CD4-positive, alpha-beta T cell treated with Interferon gamma for 1 hour (primary cell): ENCODE data around the gene TBC1D5.
"Not testable (repeated sequence)": the region's sequence is repeated elsewhere in the genome, so short reads cannot be mapped to it uniquely, and the experiment has no call there.

Experiments
- DNase-seq: peaks from one replicate; pipeline ENCODE4 v3.0.0-alpha.2; 2020

The TBC1D5 gene

DNA sequence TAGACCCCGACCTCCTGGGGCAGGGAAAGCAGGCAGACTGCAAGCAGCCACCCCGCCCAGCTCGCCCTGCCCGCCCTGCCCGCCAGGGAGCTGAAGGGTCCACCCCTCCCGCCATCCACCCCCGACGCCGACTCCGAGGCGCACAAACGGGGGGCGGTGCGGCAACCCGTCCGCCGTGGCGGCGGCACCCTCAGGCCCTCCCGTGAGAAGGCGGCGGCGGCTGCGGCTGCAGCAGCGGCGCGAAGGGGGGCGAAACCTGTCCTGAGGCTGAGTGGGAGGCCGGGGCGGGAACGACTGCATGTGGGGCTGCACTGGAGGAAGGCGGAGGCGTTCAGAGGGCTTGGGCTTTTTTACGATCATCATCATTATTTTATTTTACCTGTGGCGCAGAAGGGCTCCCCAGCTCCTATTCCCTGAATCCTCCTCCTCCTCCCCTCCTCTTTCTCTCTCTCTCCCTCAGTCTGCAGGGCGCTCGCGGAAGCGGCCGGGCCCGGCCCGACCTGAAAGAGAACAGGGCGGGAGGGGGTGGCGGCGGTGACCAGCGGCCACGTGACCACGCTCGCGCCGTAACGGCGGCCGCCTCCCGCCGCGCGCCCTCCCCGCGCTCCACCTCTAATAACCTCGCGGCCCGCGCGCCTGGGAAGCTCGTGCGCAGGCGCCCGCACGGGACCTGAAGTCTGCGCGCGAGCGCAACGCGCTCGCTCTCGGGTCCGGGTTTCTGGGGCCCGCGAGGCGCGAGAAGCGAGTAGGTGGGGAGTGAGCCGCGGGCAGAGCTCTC is at the start of gene TBC1D5:
TSS of gene TBC1D5 (minus strand) at position 530 of the 778 bp plus-strand sequence. CDS start 234,061 bp downstream, outside the sequence.
- peak; percentile 95 for DNase-seq

GRCh38 chr3:17783426-17783825 is 41.0 kb upstream of the TBC1D5 start:
- no peak for DNase-seq

- no peak for DNase-seq
Measured at GRCh38 chr3:17782751-17783150, 40.3 kb upstream of the TBC1D5 start.

DNA sequence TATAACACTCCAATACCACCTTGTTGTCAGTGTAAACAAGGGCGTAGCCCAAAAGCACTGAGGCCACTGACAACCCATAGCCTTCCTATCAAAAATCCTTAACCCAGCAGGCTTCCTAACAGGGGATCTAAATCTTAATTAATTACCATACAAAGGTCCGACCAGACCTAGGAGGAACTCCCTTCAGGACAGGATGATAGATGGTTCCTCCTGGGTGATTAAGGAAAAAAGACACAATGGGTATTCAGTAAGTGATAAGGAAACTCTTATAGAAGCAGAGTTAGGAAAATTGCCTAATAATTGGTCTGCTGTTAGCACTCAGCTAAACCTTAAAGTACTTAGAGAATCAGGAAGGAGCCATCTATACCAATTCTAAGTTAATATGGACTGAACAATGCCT is 37.9 kb upstream of the TBC1D5 start:
- not testable (repeated sequence) for DNase-seq

- DNase-seq = not testable (repeated sequence)
Measured at GRCh38 chr3:17779304-17780250, 37.1 kb upstream of the TBC1D5 start.

DNA sequence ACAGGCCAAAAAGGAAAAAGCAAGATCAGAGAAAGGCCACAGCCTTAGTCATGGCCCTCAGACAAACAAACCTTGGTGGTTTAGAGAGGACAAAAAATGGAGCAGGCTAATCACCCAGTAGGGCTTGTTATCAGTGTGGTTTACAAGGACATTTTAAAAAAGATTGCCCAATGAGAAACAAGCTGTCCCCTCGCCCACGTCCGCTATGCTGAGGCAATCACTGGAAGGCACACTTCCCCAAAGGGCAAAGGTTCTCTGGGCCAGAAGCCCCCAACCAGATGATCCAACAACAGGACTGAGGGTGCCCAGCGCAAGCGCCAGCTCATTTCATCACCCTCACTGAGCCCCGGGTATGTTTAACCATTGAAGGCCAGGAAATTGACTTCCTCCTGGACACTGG is 34.9 kb upstream of the TBC1D5 start:
- DNase-seq = not testable (repeated sequence)

GRCh38 chr3:17775073-17775472 is 32.6 kb upstream of the TBC1D5 start:
- DNase-seq = no peak

GRCh38 chr3:17774180-17774910 is 31.9 kb upstream of the TBC1D5 start:
- peak; percentile 29 for DNase-seq

- DNase-seq = no peak
Measured at GRCh38 chr3:17772556-17772955, 30.1 kb upstream of the TBC1D5 start.

- no peak for DNase-seq
Measured at GRCh38 chr3:17771177-17772017, 29.0 kb upstream of the TBC1D5 start.

DNA sequence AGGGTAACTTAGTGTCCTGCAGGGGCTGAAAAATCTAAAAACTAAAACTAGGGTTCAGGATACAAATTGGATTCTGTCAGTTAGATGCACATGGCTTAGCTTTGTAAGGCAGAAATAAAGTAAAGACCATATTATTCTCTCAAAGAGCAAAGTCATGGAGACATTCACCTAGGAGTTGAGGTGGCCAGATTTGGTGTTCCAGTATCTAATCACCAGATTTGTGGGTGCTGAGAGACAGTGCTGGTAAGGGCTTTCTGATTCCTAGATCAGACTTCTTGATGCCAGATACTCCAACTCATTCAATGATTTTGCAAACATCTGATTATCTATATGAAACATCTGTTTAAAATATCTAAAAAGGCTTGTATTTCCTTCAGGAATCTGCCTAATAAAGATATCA is 28.3 kb upstream of the TBC1D5 start:
- no peak for DNase-seq

- DNase-seq = no peak
Measured at GRCh38 chr3:17765819-17766472, 23.5 kb upstream of the TBC1D5 start.

DNA sequence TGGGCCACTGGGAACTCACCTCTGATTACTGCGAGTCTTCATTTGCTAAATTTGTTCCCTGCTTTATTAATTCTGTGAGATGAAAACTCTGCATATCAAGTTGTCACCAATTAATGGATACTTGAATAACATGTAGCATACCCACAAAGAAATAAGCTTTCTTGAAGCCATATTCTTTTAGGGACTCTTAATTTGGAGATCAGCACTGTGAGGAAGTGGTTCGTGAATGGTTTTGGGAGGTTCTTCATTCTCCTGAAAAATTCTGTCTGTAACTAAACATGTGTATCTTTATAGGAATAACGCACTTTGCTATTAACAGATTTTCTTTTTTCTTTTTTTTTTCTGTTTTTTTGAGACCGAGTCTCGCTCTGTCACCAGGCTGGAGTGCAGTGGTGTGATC is 19.1 kb upstream of the TBC1D5 start:
- DNase-seq = no peak

- DNase-seq = no peak
Measured at GRCh38 chr3:17759901-17760300, 17.5 kb upstream of the TBC1D5 start.

- DNase-seq = no peak
Measured at GRCh38 chr3:17755836-17756235, 13.4 kb upstream of the TBC1D5 start.

- DNase-seq = no peak
Measured at GRCh38 chr3:17753632-17753992, 11.2 kb upstream of the TBC1D5 start.

DNA sequence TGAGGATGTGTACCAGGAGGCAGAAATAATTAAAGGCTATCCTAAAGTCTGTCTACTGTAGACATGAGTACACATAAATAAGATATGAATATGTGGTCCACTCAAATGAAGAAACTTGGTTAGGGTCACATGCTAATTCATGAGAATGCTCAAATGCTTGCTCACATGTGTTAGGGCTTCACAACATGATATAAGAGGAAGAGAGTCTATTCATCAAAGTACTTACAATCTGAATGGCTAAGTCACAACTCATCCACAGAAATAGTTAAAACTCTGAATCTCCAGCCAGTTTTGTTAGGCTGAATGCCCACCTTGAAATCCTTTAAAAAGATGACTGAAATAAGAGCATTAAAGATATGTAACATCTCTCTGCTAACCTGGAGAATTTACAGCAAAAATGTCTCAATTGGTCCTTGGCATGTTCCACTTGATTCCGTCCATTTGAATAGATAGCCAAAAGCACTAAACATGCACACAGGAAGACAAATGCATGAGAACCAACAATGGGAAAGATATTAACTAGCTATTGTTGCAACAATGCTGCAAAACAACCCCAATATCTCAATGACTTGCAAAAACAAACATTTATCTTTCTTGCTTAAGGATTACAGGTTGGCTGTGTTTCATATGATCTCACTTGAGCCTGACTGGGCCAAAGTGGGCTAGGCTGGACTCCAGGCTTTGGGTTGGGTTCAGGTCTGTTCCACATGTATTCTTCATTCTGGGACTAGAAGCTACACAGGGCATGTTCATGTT is 10.6 kb upstream of the TBC1D5 start:
- no peak for DNase-seq

- no peak for DNase-seq
Measured at GRCh38 chr3:17752436-17752835, 10.0 kb upstream of the TBC1D5 start.

DNA sequence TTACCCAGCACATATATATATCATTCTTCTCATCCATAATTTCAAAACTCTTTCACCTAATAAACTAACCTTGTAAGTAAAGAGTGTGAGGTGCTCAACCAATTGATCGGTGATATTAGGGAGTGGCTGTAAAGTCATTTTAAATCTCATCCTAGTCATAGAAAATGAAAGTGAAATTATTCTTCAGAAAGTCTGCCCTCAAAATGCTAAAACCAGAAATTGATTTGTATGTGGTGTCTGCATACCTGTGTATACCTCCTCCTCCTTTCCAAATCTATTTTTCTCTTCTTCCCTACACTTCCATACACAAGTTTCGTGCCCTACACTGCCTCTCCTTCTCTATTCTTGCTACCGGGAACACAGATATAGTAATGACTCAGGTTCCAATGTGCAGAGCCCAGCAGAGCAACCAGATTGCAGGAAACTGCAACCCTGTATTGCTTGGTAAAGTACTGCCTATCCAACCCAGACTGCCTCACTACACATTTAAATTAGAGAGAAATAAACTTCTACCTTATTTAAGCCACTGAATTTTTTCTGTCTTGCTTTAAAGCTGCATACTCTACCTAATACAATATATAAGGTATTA is 7.4 kb upstream of the TBC1D5 start:
- DNase-seq = no peak

DNA sequence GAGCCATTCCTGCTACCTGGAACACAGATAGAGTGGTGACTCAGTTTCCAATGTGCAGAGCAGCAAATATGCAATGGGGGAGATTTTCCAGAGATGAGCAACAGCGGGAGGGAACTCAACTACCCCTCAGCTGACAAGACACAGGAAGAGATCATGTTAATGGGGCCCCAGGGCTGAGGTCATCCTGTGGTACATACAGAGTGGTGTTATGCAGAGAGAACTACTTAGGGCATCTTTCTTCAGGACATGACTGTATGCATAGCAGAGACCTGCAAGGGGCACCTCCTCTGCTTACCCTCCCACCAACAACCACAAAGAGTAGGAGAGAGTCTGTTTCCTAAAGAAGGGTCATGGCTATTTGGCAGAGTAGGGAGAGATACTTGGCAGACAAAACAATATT is 6.8 kb upstream of the TBC1D5 start:
- DNase-seq = no peak

- no peak for DNase-seq
Measured at GRCh38 chr3:17747890-17748247, 5.4 kb upstream of the TBC1D5 start.
